HG02610 (cell line): ENCODE results near the gene SMIM9.

Source experiments
- ATAC-seq: cut with Tn5 transposase; IDR thresholded peaks from one replicate; pipeline ENCODE4 v1.9.1; 2021; ENCODE audit warnings: mild to moderate bottlenecking, moderate library complexity; ENCODE audit not compliant: unreplicated experiment

Gene SMIM9

DNA sequence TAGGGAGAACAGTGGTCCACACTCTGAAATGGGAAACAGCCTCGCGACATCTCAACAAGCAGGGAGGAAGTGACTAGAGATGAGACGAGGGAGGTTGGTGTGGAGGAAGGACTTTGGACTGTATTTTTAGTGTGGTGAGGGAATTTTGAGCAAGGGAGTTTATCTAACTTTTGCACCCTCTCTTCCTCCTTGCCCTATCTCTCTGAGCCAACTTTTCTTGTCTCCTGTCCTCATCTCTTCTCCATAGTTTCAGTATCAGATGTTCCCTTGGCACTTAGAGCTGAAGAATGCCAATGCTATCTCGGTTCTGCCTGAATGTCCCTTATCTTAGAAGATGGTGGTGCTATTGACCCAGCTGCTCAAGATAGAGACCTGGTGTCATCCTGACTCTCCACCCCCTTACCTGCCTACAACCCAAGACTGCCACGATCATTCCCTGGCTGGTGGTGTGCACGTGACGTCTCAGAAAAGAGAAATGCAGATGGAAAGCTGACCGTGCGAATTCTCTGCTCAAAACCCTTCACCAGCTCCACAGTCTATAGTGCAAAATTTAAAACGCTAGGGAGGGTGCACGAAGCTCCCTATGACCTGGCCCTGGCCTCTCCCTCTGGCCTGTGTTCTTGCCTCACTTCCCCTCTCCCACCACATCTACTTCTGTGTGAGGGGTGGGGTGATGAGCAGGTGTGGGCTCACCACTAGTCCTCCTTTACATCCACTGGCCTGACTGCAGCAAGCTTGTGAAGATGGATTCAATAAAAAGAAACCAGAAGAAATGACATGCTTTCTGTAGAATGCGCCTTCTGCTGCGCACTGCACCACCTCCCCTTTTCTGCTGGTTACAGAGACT, 50.1 kb downstream of the SMIM9 start:
- ATAC-seq, result no peak

- no peak for ATAC-seq
Observed at GRCh38 chrX:154780968-154781367, 53.5 kb downstream of the SMIM9 start.

DNA sequence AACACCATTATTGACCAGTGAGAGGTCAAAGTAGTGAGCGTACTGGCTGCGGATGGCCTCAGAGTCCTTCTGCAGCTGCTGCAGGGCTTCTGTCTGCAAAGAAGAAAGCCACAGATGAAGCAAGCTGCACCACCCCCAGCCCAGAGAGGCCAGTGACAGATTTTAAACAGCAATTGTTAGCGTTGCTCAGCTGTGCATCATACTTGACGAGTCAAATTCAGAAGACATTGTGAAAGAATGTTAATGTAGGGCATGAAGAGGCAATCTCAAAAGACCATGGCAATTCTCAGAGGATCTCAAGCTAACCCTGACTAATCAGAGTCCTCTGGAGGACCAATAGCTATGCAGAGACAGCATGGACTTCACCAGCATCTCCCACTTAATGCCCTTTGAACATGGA, 55.2 kb downstream of the SMIM9 start:
- no peak for ATAC-seq

GRCh38 chrX:154776753-154777152, 57.7 kb downstream of the SMIM9 start:
- no peak for ATAC-seq

DNA sequence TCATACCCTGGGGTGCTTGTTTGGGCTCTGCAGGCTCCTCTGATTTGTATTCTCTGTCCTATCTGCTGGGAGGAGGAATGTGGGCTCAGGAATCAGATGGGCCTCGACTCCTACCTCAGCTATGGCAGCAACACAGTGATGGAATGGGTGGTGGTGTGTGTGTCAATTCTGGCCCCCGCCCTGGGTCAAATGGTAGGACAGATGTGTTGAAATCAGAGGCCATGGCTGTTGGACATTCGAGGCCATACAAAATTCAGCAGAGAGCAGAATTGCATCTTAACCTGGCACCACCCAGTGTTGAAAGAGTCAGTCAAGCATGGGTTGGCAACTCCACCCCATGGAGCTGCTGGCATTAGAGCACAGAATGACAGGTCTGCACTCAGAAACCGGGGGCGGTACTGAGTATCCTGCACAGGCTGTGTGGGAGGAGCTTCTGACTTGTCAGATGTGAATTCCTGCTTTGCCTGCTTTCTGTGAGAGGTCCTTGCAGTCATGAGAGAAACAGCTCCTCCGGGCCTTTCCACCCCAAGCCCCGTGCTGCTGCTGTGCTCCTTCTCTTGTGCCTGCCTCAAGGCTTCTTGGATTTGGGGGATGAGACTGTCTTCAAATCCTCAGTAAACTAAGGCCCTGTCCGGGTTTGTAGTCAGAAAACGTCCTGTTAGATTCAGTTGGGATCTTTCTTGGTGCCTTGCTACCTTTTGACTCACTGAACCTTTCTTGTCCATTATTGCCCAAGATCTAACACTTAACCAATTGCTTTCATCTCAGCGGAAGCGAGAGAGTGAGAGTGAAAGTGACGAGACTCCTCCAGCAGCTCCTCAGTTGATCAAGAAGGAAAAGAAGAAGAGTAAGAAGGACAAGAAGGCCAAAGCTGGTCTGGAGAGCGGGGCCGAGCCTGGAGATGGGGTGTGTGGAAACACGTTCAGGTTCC, 58.8 kb downstream of the SMIM9 start:
- no peak for ATAC-seq

DNA sequence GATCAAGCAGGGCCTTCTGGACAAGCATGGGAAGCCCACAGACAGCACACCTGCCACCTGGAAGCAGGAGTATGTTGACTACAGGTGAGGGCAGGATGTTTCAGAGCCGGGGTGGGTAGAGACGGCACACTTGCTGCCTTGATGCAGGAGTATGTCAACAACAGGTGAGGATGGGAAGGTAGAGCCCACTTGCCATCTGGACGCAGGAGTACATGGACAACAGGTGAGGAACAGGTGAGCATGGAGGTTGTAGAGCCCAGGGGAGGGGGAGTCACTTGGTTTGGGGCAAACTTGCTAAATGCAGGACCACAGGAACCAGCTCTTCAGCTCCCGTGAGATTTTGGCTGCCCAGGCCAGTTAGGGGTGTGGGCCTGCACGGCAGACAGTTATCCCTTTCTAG, 59.8 kb downstream of the SMIM9 start:
- ATAC-seq, result no peak
